CD4-positive, alpha-beta T cell treated with Interleukin-1 beta for 1 hour (primary cell): ENCODE data around the gene SDR42E2.
"Not testable (repeated sequence)": the region's sequence is repeated elsewhere in the genome, so short reads cannot be mapped to it uniquely, and the experiment has no call there.

Source experiments
- DNase-seq, 2 donors: peaks; one replicate each; pipeline ENCODE4 v3.0.0-alpha.2; 2020 to 2022

The SDR42E2 gene

DNA sequence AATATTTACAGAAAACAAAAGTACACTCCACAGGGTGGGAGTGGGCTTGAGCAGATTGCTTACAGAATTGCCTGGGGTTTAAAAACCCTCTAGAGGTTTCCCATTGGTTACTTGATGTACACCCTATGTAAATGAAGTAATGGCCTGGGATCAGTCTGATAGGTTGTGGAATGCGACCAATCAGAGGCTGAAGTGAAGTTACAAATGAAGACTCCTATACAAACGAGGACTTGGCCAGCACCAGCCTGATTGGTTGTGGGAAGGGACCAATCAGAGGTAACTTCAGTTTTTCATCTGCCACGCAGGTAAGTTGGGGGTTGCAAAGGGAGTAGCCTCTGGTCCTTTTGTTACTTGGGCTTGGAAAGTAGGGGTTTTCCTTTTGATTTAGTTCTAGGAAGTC is 52.6 kb downstream of the SDR42E2 start:
- no peak for DNase-seq

DNA sequence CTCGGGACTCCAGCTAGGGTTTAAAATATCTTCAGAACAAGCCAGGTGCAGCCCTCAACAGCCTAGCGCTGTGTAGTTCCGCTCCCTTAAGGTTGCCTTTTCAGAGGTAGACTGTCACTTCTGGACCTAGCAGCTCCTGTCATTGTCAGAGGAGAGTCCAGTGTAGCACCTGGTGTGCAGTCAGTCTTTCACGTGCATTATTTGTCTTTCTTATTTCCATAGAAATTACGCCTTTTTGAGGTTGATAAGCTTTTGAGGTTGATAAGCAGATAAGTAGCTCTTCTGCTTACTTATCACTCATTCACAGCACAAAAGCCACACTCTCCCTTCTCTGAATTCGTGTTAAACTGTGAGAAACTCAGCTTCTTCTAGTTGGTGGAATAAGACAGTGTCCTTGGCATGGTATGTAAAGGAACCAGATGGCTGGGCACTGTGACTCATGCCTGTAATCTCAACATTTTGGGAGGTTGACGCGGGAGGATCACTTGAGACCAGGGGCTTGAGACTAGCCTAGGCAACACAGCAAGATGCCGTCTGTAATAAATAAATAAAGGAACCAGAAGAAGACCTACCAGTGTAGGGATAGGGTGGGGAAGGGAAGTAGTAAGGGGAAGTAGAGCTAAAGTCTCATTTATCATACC is 54.0 kb downstream of the SDR42E2 start:
- no peak for DNase-seq

DNA sequence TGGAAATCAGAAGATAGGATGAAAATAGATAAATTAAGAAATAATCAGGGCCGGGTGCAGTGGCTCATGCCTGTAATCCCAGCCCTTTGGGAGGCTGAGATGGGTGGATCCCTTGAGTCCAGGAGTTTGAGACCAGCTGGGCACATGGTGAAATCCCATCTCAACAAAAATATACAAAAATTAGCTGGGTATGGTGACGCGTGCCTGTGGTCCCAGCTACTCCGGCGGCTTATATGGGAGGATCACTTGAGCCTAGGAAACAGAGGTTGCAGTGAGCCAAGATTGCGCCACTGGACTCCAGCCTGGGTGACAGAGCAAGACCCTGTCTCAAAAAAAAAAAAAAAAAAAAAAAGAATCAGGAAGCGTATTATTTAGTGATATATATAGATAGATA is 54.5 kb downstream of the SDR42E2 start:
- DNase-seq, result not testable (repeated sequence)

DNA sequence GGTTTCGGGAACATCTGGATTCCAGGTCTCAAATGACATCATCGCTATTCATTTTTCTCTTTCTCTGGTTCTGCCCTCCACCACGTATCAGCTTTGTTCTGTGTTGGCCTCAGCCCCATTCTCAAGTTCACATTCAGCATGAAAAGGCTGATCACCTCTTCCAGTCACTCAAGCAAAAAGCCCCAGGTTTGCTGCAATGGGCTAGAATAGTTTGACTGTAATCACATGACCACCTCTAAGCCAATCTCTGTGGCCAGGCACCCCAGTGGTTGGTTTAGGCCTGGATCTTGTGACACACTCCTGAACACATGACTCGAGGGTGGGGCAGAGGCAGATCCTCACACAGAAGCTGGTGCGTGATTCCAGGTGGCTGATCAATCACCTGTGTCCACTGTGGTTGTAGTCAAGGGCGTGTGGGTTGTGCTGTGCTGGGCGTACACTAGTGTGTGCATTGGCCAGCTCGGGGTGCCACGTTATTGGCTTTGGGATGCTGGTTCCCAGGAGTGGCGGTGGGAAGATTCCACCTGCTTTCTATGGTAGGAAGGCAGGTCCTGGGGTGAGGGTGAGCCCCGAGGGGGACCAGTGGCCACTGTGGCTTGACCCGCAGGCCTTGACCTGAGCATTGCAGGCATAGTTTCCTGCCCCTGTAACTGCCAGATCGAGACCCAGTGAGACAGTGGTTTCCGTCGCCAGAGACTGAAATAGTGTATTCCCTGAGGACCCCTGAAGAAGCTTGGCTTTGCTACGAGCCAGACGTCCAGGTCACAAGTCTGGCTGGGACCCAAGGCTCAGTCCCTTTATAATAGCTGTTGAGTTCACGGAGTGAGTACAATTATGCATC is 55.8 kb downstream of the SDR42E2 start:
- DNase-seq, result peak in 1 of 2 donors; percentile 53

DNA sequence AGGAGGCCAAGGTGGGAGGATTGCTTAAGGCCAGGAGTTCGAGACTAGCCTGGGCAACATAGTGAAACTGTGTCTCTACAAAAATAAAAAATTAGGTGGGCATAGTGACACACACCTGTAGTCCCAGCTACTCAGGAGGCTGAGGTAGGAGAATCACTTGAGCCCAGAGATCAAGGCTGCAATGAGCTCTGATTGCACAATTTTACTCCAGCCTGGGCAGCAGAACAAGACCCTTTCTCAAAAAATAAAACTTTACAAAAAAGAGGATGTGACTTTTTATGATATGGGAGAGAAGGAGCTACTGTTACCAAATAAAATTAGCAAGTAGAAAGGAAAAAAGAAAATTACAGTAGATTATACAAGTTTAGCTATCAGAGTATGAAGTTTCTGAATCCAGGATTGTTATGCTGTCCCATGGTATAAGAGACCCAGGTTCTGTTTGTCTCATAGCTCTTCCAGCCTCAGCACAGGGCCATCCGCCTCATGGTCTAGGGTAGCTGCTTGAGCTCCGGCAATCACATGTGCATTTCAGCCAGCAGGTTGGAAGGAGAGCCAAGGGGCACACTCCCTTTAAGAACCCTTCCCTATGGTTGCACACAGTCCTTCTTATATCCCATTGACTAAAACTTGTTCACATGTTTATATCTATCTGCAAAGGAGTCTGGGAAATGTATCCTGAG is 57.2 kb downstream of the SDR42E2 start:
- no peak for DNase-seq

DNA sequence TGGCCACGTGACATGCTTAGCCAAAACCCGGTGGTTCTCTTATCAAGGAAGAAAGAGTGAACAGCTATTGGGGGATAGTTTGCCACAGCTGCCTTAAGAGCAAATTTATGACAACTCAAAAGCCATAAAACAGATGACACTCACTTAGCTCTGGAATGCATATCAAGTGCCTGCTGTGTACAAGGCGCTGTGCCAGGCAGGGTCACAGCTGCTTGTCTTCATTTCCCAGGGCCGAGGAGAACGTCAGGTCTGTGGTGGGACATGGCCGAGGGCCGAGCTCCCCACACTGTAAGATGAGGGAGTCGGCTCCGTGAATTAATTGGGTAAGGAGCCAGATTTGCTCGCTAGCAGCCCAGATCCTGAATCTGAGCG is 57.7 kb downstream of the SDR42E2 start:
- DNase-seq, result no peak

DNA sequence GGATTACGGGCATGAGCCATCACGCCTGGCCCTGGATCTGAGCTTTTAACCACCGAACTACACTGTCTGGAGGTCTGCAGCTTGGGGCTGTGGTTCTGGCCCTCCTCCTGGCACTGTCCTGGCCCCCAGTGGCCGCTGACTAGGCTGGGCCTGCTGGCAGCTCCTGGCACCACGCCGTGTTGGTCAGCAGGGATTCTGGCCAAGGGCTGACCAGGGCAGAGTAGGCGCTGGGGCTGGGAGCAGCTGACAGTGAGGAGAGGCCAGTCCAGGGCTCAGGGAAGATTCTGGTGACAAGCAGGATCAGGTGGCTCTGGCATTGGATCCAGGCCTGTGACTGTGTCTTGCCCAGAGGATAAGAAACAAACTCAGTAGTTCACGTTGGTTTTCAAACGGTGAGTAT is 58.4 kb downstream of the SDR42E2 start:
- DNase-seq, result no peak

DNA sequence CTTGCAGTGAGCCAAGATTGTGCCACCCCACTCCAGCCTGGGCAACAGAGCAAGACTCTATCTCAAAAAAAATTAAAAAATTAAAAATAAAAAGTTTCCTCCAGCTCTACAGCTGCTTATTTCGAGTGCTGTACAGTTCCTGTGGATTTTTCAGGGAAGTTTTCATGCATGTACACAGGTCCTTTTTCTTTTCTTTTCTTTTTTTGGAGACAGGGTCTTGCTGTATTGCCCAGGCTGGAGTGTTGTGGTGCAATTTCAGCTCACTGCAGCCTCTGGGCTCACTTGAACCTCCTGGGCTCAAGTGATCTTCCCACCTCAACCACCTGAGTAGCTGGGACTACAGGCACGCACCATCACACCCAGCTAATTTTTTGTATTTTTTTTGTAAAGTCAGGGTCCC is 59.7 kb downstream of the SDR42E2 start:
- DNase-seq, result no peak

DNA sequence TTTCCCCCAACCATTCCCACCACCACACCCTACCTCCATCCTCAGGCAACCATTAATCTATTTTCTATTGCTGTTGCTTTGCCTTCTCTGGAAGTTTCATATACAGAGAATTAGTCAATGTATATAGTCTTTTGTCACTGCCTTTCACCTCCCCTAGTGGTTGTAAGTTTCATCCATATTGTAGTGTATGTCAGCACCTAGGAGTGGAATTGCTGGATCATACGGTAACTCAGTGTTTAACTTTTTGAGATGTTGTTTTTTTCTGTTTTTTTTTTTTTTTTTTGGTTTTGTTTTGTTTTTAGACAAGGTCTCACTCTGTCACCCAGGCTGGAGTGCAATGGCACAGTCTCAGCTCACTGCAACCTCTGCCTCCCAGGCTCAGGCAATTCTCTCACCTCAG is 60.7 kb downstream of the SDR42E2 start:
- DNase-seq, result no peak

DNA sequence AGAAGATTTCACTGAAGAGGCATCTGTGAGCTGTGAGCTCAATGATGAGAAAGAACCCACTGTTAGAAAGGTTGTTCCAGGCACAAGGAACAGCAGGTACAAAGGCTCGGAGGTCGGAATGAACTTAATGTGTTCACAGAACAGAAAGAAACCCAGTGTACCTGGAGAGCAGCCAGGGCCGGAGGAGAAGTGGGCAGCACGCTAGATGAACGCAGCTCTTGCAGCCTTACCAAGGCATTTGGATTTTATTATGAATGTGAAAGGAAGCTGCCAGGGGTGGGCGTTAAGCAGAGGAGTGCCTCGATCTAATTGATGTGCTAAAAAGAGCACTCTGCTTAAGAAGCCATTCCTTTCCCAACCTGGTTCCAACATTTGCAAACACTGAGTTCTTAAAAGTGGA is 62.8 kb downstream of the SDR42E2 start:
- DNase-seq, result no peak

DNA sequence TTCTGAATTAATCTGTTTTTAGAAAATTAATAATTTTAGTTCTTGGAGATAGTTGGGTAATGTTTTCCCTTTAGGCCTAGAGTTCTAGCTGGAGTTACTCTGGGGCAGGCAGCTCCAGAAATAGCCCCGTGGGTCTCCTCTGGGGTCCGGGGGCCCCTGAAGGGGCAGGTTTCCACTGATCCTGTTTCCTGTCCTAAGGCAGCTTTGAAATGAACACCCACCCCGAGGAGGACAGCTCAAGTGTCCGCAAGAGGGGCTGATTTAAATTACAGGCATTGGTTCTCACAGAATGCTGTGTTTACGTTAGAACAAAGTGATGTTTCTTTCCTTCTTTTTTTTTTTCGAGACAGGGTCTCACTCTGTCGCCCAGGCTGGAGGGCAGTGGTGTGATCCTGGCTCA is 67.6 kb downstream of the SDR42E2 start:
- DNase-seq, result no peak

DNA sequence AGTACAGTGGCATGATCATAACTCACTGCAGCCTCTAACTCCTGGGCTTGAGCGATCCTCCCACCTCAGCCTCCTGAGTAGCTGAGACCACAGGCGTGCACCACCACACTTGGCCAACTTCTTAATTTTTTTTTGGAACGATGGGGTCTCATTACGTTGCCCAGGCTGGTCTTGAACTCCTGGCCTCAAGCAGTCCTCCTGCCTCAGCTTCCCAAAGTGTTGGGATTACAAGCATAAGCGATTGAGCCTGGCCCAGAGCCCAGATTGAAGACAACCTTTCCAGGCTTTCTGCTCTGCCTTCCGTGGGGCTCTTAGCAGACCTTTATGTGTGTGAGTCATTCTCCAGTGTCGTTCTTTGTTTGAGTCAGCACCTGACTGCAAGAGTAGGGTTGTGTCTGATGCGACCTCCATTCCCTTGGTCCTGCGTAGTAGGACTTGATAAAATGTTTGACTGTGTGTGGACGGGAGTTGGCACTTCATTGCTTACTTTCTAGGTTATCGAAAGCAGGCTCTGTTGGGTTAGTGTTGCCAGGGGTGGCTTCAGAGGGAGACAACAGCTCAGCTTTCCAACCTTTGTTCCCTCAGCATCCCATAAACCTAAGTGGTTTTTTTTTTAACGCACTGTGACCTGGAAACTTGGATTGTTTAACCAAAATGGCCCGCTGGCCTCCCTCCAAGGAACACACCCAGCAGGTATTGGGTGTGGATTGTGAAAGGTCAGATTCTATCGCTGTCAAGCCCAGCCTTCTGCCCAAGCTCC is 70.2 kb downstream of the SDR42E2 start:
- DNase-seq, result no peak

DNA sequence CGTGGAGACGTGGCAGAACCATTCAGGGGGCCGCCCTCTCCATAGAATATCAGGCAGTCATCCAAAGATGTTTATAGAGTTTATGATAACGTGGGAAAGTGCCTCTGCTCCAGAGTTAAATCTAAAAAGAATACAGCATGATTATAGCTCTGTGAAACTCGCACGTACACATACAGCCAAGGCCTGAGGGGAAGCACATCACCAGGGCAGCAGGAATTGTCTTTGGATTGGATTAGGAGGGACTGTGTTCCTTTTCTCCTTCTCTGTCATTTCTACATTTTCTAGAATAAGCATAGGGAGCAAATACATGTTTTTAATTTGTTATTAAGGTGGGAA is 70.7 kb downstream of the SDR42E2 start:
- no peak for DNase-seq

DNA sequence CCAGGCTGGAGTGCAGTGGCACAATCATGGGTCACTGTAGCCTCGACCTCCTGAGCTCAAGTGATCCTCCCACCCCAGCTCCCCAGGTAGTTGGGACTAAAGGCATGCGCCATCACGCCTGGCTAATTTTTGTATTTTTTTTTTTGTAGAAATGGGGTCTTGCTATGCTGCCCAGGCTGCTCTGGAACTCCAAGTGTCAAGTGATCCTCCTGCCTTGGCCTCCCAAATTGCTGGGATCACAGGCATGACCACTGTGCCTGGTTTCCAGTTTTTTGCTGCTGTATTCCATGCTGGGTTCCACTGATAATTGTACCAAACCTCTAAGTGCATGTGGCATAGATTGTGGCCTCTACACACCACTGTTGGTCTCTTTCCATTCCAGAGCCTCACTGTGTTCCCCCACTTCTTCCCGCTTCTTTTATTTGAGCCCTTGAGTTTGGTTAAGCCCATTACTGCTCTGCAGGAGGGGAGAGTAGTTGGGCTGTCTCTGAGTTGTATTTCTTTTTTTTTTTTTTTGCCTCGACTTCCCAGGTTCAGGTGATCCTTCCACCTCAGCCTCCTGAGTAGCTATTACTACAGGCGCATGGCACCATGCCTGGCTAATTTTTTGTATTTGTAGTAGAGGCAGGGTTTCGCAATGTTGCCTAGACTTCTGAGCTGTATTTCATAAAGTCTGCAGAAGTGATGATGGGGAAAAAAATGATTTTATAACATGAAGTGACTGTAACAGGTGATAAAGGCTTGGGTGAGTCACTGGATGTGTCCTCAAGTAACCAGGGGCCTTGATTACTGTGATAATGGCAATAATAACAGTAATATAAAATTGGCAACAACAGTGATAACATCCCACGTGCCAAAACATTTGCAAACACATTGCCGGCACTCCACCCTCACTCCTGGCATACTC is 73.8 kb downstream of the SDR42E2 start:
- no peak for DNase-seq

DNA sequence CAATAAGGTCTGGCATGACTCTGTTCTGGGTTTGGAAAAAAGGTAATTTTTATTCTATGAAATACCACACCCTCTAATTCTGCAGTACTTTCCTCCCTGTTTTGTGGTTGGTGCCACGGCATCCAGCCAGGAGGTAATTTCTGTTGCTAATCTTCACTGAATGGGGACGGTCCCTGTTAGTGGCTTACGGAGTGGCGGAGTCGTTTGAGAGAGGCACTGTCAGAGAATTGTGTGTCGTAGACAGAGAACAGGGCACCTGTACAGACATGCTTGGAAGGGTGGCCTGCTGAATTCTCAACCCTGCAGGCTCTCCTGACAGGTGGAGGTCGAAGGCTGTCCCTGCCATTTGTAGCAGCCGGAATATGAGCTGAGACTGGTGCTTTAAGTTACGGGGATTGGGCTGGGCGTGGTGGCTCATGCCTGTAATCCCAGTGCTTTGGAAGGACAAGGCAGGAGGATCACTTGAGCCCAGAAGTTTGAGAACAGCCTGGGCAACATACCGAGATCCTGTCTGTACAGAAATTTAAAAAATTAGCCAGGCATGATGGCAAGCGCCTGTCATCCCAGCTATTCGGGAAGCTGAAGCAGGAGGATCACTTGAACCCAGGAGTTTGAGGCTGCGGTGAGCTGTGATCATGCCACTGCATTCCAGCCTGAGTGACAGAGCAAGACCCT is 77.0 kb downstream of the SDR42E2 start:
- no peak for DNase-seq

DNA sequence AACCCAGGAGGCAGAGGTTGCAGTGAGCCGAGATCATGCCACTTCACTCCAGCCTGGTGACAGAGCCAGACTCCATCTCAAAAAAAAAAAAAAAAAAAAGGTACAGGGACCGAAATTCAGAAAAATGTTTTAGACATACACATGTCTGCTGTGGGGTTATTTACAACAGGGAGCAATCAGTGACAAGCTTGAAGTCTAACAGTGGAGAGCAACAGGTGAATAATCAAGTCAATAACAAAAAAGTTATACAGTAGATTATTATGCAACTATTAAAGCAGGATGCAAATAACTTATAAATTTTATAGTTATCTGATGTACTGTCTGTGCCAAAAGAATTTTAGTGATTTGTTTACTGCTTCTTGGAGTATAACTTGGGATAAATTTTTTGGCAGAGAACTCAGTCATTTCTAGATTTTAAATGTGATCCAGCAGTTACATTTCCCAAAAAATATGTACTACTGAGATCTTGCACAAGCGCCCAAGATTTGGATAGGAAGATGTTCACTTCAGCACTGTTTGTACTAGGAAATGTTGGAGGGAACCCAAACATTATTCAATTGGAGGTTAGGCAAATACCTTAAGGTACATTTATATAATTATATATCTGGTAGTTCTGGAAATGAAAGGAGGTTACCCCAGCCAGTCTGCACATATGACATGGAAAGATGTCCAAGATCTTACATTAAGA is 77.9 kb downstream of the SDR42E2 start:
- DNase-seq, result no peak
